Inflammatory macrophage treated with lipopolysaccharide for 1 hour (primary cell): ENCODE measurements around the gene LARGE1.

Source experiments
- DNase-seq, 2 donors: peaks; one replicate each; pipeline ENCODE4 v3.0.0-alpha.2; 2020 to 2022

LARGE1 gene

GRCh38 chr22:33654173-33654895 is 265.9 kb downstream of the LARGE1 start:
- DNase-seq, result no peak

DNA sequence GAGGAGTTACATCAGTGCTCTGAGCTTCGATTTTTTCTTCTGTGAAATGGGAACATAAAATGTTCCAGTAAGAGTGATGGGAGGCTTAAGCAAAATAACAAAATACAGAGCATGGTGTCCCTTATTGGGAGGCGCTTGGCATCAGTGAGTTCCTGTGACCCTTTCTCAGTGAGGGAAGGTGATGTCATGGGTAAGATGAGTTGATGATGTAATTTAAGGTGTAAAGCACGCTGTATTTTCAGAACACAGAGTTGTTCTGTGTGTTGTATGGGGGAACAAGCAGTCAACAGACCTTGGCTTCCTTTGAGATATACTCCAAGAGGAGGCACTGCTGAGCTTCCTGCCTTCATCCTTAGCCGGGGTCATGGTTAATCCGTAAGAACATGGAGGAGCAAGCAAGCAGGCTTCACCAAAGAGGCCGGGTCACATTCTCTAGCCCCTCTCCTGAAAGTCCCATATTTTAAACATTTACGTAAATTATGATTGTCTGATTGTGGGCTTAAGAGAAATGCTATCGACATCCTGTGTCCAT is 266.7 kb downstream of the LARGE1 start:
- DNase-seq, result no peak

GRCh38 chr22:33652615-33653014 is 267.7 kb downstream of the LARGE1 start:
- DNase-seq, result no peak

DNA sequence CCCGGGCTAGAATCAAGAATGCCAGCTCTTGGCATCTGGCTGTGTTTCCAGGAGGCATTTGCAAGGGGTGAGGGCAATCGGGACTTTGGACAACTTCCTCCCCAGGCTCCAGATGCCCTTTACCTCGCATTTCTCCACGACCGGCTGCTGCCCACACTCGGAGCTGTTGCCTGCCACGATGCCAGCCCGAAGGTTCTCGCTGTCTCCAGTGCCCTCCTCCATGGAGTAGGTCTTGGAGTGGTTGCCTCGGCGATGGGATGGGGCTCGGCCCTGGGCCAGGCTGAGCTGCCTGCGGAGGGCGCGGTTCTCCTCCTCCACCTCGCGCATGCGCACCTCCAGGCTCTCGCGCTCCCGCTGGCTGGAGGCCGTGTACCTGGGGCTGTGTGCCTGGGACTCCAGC is 270.0 kb downstream of the LARGE1 start:
- no peak for DNase-seq

DNA sequence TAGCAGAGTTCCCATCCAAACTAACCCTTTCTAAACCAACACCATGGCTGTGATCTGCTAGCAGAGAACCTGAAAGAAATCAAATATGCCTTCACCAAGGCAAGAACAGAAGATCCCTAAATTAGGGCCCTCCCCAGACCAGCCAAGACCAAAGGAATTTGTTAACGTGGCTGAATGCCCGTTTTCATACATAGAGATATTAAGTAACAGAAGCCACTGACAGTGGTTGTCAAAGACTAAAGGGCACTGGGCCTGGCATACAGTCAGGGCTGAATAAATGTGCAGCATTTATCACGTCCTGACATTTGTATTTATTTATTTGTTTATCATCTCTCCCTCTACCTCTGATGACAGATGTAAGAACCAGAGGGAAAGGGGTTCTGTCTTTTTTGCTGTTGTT is 271.8 kb downstream of the LARGE1 start:
- DNase-seq, result no peak

- DNase-seq, result no peak
These were observed 279.4 kb downstream of the LARGE1 start for GRCh38 chr22:33640900-33641299.

DNA sequence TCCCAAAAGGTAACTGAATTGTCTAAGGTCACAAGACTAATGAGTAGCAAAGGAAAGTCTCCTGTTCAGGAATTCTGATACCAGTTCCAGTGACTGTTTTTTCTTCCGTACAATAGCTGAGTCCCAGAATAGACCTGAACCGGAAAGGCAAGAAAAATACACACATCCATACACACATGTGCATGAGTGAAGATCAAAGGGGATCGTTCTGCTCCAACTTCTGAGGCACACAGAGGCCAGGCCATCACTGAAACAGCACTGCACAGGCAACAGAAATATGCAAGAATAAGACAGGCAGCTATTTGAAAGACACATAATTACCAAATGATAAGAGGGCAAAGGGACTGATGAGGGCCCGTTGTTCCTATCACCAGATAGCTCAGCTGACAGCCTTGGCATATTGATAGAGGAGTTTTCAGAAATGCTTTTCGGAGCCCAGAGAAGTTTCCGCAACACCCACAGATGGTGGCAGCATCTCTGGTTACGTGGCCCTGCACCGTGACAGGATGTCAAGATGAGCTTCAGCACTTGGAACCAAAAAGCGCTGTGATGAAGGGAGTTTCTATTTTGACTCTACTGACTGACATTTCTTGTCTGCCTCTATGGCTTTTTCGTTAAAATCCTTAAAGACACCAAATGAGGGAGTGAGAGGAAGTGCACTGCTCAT is 280.6 kb downstream of the LARGE1 start:
- DNase-seq, result no peak

DNA sequence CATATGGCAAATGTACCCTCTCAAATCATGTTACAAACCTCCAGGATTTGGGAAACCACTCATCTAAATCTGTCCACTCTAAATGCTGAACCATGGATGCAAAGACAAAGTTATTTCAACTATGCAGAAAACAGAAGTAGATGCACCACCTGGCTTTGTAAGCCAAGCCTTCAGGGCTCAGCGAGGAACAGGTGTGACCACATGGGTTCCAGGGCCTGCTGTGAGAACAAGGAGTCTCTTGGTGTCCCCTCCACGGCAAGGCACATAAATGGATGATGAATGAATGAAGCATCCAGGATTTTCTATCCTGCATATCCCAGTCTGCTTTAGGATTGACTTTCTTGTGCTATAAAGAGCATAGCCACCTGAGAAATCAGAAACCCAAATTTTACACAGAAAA is 284.5 kb downstream of the LARGE1 start:
- no peak for DNase-seq

DNA sequence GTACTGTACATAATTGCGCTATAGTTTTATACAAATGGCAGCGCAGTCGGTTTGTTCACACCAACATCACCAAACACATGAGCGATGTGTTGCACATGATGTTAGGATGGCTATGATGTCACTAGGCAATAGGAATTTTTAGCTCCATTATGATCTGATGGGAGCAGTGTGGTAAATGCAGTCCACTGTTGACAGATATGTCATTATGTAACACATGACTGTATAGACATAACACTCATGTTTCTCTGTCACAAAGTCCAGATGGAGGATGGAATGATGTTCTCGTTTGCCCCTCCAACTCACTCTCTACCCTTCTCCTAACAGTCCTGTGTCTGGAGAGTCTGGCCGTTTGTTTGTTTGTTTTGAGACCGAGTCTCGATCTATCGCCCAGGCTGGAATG is 288.5 kb downstream of the LARGE1 start:
- DNase-seq, result no peak

DNA sequence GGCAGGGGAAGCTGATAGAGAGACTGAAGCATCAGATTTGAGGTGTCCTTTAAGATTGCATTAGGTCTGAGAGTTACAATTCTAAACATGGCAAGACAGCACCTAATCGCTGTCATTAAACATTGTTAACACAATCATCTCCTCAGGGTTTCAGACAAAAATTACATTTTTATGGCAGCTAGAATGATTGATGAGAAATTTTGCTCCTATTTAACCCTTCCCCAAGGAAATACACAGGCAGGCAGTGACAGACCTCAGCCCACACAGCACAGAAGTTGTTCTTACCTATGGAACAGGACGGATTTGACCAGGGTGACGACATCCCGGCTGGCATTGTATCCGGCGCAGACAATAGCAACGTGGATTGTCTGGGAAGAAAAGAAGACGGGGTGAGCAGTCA is 294.3 kb downstream of the LARGE1 start:
- DNase-seq, result no peak

DNA sequence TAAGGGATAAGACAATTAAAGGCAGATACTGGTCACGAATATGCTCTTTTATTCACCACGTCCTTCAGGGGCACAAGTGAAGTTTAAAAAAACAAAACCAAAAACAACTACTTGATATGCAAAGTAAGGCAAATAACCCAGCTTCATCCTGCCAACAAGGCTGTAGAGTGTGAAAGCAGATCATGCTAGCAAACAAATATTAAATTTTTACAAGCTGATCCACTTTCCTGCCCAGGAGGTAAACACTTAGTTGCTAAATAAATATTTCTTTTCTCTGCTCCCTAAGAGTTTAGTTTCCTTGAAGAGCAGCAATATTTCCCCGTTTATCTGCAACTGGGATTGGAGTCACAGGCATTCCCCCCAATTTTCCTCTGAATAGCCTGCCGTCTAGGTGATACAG is 300.2 kb downstream of the LARGE1 start:
- DNase-seq, result no peak

- no peak for DNase-seq
These were observed 313.8 kb downstream of the LARGE1 start for GRCh38 chr22:33606504-33606903.

GRCh38 chr22:33605666-33606065 is 314.6 kb downstream of the LARGE1 start:
- DNase-seq, result no peak

GRCh38 chr22:33605221-33605620 is 315.1 kb downstream of the LARGE1 start:
- DNase-seq, result no peak

- DNase-seq, result no peak
These were observed 319.2 kb downstream of the LARGE1 start for GRCh38 chr22:33601062-33601461.

DNA sequence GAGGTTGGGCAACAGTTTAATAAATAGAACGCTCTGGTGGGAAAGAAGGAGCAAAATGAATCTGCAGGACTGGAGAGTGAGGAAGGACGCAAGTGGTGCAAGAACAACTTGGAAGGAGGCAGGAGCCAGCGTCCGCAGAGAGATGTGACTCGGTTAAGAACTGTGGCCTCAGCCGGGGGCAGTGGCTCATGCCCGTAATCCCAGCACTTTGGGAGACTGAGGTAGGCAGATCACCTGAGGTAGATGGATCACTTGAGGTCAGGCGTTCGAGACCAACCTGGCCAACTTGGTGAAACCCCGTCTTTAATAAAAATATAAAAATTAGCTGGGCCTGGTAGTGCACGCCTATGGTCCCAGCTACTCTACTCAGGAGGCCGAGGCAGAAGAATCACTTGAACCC is 319.7 kb downstream of the LARGE1 start:
- DNase-seq, result no peak

GRCh38 chr22:33600113-33600512 is 320.2 kb downstream of the LARGE1 start:
- no peak for DNase-seq

DNA sequence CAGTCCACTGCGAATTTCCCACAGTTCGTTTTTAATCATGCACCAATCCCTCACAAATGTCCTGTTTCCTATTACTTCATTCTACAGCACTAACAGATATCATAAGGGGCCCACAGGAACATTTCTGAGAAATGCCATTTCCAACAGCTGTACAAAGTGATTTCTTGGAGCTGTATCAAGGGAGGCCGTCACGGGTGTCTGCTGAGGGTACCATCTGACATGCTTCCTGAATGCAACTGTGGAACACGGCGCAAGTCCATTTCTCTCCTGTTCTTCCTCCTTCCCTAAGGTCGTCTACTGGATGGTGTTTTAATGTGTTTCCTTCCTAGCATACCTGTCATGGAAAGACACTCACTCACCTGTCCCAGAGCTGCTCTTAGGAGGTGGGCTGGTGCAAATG is 320.7 kb downstream of the LARGE1 start:
- no peak for DNase-seq

- no peak for DNase-seq
These were observed 321.5 kb downstream of the LARGE1 start for GRCh38 chr22:33598821-33599220.

- no peak for DNase-seq
These were observed 322.8 kb downstream of the LARGE1 start for GRCh38 chr22:33597274-33597985.

GRCh38 chr22:33593818-33594217 is 326.5 kb downstream of the LARGE1 start:
- no peak for DNase-seq

- no peak for DNase-seq
These were observed 328.3 kb downstream of the LARGE1 start for GRCh38 chr22:33591946-33592345.

GRCh38 chr22:33589297-33589696 is 331.0 kb downstream of the LARGE1 start:
- no peak for DNase-seq

GRCh38 chr22:33588860-33589259 is 331.4 kb downstream of the LARGE1 start:
- DNase-seq, result no peak
